Testis (tissue), 2 donors: ENCODE results near the gene JAKMIP3.

ENCODE experiments used
- CTCF ChIP-seq, 3 experiments: fragments of 450-650 bp in 2 of 3; fragments of 200-600 bp in 1 of 3; sonication (generic) in 1 of 3; IDR thresholded peaks; one replicate each; pipeline ENCODE4 v1.5.1; 2016 to 2019; ENCODE audit warnings: antibody characterized with exemption in 3 of 3, mild to moderate bottlenecking in 2 of 3, moderate library complexity in 1 of 3
- POLR2A ChIP-seq: fragments of 450-650 bp; IDR thresholded peaks from one replicate; pipeline ENCODE4 v1.6.1; 2017; ENCODE audit warnings: antibody characterized with exemption, mild to moderate bottlenecking, moderate library complexity

GRCh38 chr10:132100091-132100481, 34.3 kb downstream of the JAKMIP3 start:
- TF ChIP-seq CTCF (IDR thresholded peaks at IDR 0.05) = no peak
- no peak for TF ChIP-seq POLR2A
